NCI-H2107 treated with DMSO at 0.1 percent for 48 hours (cell line): ENCODE results near the gene TYSND1.
"Not testable (repeated sequence)": the region's sequence is repeated elsewhere in the genome, so short reads cannot be mapped to it uniquely, and the experiment has no call there.

Experiments
- DNase-seq: peaks from one replicate; lab custom pipeline; 2025; ENCODE audit not compliant: unreplicated experiment; lab: John Stamatoyannopoulos, UW

Gene TYSND1

GRCh38 chr10:70164163-70164562 lies 17.7 kb upstream of the TYSND1 start:
- DNase-seq: no peak

- DNase-seq: no peak
These were observed 16.9 kb upstream of the TYSND1 start for GRCh38 chr10:70163448-70163847.

GRCh38 chr10:70162892-70163201 lies 16.3 kb upstream of the TYSND1 start:
- no peak for DNase-seq

- DNase-seq: no peak
These were observed 15.8 kb upstream of the TYSND1 start for GRCh38 chr10:70162151-70162891.

- DNase-seq: no peak
These were observed 14.3 kb upstream of the TYSND1 start for GRCh38 chr10:70160798-70161197.

- DNase-seq: not testable (repeated sequence)
These were observed 12.9 kb upstream of the TYSND1 start for GRCh38 chr10:70159366-70159765.

GRCh38 chr10:70158113-70158512 lies 11.6 kb upstream of the TYSND1 start:
- DNase-seq: no peak

- DNase-seq: no peak
These were observed 8.8 kb upstream of the TYSND1 start for GRCh38 chr10:70155255-70155838.

GRCh38 chr10:70148516-70148915 lies 2.0 kb upstream of the TYSND1 start:
- DNase-seq: no peak

GRCh38 chr10:70147259-70147625 lies 742 bp upstream of the TYSND1 start:
- DNase-seq: no peak

- DNase-seq: no peak
These were observed 623 bp downstream of the TYSND1 start for GRCh38 chr10:70145666-70146488.

- no peak for DNase-seq
These were observed 1.3 kb downstream of the TYSND1 start for GRCh38 chr10:70145166-70145665.

- no peak for DNase-seq
These were observed 2.0 kb downstream of the TYSND1 start for GRCh38 chr10:70144372-70145110.

GRCh38 chr10:70142555-70142954 lies 3.9 kb downstream of the TYSND1 start:
- DNase-seq: no peak

GRCh38 chr10:70140297-70140696 lies 6.2 kb downstream of the TYSND1 start:
- no peak for DNase-seq

- no peak for DNase-seq
These were observed 6.6 kb downstream of the TYSND1 start for GRCh38 chr10:70139997-70140250.

- no peak for DNase-seq
These were observed 7.1 kb downstream of the TYSND1 start for GRCh38 chr10:70139151-70139996.

- no peak for DNase-seq
These were observed 8.3 kb downstream of the TYSND1 start for GRCh38 chr10:70137927-70138883.

GRCh38 chr10:70137135-70137534 lies 9.4 kb downstream of the TYSND1 start:
- DNase-seq: no peak

- no peak for DNase-seq
These were observed 10.8 kb downstream of the TYSND1 start for GRCh38 chr10:70135684-70136083.
